ENCODE results near the gene POLH. TPM values are rescaled to one million over a fixed set of nuclear protein-coding genes. Genes with fewer than 3 reads are reported as not detected.

POLH gene
- total RNA-seq, 1 experiment from 2014 or later = 24.9 TPM

- DNase-seq (ENCODE audit: low spot score) = no peak
- no peaks in the 10 kb centered on the region for H3K9me3 ChIP-seq (ENCODE audit: low read depth, low read length, poor library complexity, severe bottlenecking)
- TF ChIP-seq EZH2 (IDR thresholded peaks at IDR 0.05; ENCODE audit: borderline replicate concordance, low read depth, low read length, poor library complexity, severe bottlenecking) = no peak
- TF ChIP-seq CTCF (conservative IDR thresholded peaks at IDR 0.05; ENCODE audit: low read depth, low read length) = no peak
- ChIA-PET CTCF (no interaction called here), POLR2A (ENCODE audit: low non-redundant PET) (no interaction called here)
- H3K36me3 ChIP-seq (ENCODE audit: insufficient read depth, low read length, poor library complexity, severe bottlenecking) = peaks cover 57% of the 10 kb centered on the region
- no peak overlapping the region for H3K4me3 ChIP-seq (ENCODE audit: low read depth, low read length, poor library complexity, severe bottlenecking)
- peaks cover 12% of the 10 kb centered on the region for H3K4me1 ChIP-seq (ENCODE audit: insufficient read depth, low read length, poor library complexity, severe bottlenecking)
- H3K27me3 ChIP-seq (replicated peaks; ENCODE audit: insufficient read depth, low read depth, low read length, poor library complexity) = no peaks in the 10 kb centered on the region
- no peak overlapping the region for H3K27ac ChIP-seq (ENCODE audit: low read depth, low read length, poor library complexity, severe bottlenecking)
- intact Hi-C loops (cut with micrococcal nuclease; ENCODE audit: unreplicated experiment) = no loop called here
- BruUV-seq (replicated peaks) = no TSS peak
Measured at GRCh38 chr6:43625393-43625992, 49.5 kb downstream of the POLH start.

- peaks cover 19% of the 10 kb centered on the region for H3K4me1 ChIP-seq (ENCODE audit: insufficient read depth, low read length, poor library complexity, severe bottlenecking)
- intact Hi-C loops (cut with micrococcal nuclease; ENCODE audit: unreplicated experiment) = no loop called here
- TF ChIP-seq CTCF (conservative IDR thresholded peaks at IDR 0.05; ENCODE audit: low read depth, low read length) = no peak
- TF ChIP-seq EZH2 (IDR thresholded peaks at IDR 0.05; ENCODE audit: borderline replicate concordance, low read depth, low read length, poor library complexity, severe bottlenecking) = no peak
- DNase-seq (ENCODE audit: low spot score) = peak; percentile 35
- H3K27ac ChIP-seq (ENCODE audit: low read depth, low read length, poor library complexity, severe bottlenecking) = peak overlapping the region; percentile 71
- peak overlapping the region; percentile 60 for H3K4me3 ChIP-seq (ENCODE audit: low read depth, low read length, poor library complexity, severe bottlenecking)
- H3K9me3 ChIP-seq (ENCODE audit: low read depth, low read length, poor library complexity, severe bottlenecking) = no peaks in the 10 kb centered on the region
- ChIA-PET POLR2A (ENCODE audit: low non-redundant PET) (interaction anchor here (0.6 kb wide), 1 partner anchor 486 kb away, joined by 10 read pairs; no protein-coding TSS in a partner anchor), CTCF (no interaction called here)
- no peaks in the 10 kb centered on the region for H3K27me3 ChIP-seq (replicated peaks; ENCODE audit: insufficient read depth, low read depth, low read length, poor library complexity)
- no TSS peak for BruUV-seq (replicated peaks)
- peaks cover 40% of the 10 kb centered on the region for H3K36me3 ChIP-seq (ENCODE audit: insufficient read depth, low read length, poor library complexity, severe bottlenecking)
Measured at GRCh38 chr6:43627008-43627825, 51.2 kb downstream of the POLH start.

GRCh38 chr6:43628393-43629103 is 52.6 kb downstream of the POLH start:
- TSS peak; percentile 39 for BruUV-seq (replicated peaks)
- Histone ChIP-seq H3K27me3 (replicated peaks; ENCODE audit: insufficient read depth, low read depth, low read length, poor library complexity) (no peaks in the 10 kb centered on the region), H3K36me3 (ENCODE audit: insufficient read depth, low read length, poor library complexity, severe bottlenecking) (peaks cover 30% of the 10 kb centered on the region), H3K27ac (ENCODE audit: low read depth, low read length, poor library complexity, severe bottlenecking) (peak overlapping the region; percentile 83), H3K4me3 (ENCODE audit: low read depth, low read length, poor library complexity, severe bottlenecking) (peak overlapping the region; percentile 60), H3K4me1 (ENCODE audit: insufficient read depth, low read length, poor library complexity, severe bottlenecking) (peaks cover 19% of the 10 kb centered on the region), H3K9me3 (ENCODE audit: low read depth, low read length, poor library complexity, severe bottlenecking) (no peaks in the 10 kb centered on the region)
- POLR2A ChIA-PET (ENCODE audit: low non-redundant PET) = interaction anchor here (0.8 kb wide), 1 partner anchor 37 kb away, joined by 5 read pairs; no protein-coding TSS in a partner anchor
- peak; percentile 18; the same call in 1 of the 2 replicates for TF ChIP-seq CTCF (conservative IDR thresholded peaks at IDR 0.05; ENCODE audit: low read depth, low read length)
- TF ChIP-seq EZH2 (IDR thresholded peaks at IDR 0.05; ENCODE audit: borderline replicate concordance, low read depth, low read length, poor library complexity, severe bottlenecking) = no peak
- intact Hi-C loops (cut with micrococcal nuclease; ENCODE audit: unreplicated experiment) = no loop called here
- DNase-seq (ENCODE audit: low spot score) = peak; percentile 72
- CTCF ChIA-PET = interaction anchor here (1.2 kb wide), 1 partner anchor 451 kb away, joined by 4 read pairs; no protein-coding TSS in a partner anchor
